ENCODE measurements around the gene HS1BP3. TPM values are rescaled to one million over a fixed set of nuclear protein-coding genes. Genes with fewer than 3 reads are reported as not detected.

The HS1BP3 gene
- polyA plus RNA-seq, 4 donors = 18.5 to 39.7 (median 23.4) TPM

GRCh38 chr2:20585359-20585709 is 65.6 kb downstream of the HS1BP3 start:
- Histone ChIP-seq H3K36me3 (ENCODE audit: control insufficient read depth in 3 of 3, insufficient read depth in 2 of 3, low read depth in 1 of 3, low read length in 3 of 3) (no peaks in the 10 kb centered on the region), H3K27ac (ENCODE audit: low read depth in 1 of 3, low read length in 2 of 3) (peak overlapping the region in 2 of 3 donors; percentile 57 to 69), H3K4me3 (ENCODE audit: low read depth in 1 of 3, low read length in 3 of 3) (no peak overlapping the region), H3K27me3 (ENCODE audit: control insufficient read depth in 3 of 3, insufficient read depth in 3 of 3, low read length in 3 of 3) (no peaks in the 10 kb centered on the region), H3K4me1 (ENCODE audit: control insufficient read depth in 3 of 3, insufficient read depth in 2 of 3, low read depth in 1 of 3, low read length in 2 of 3) (peaks cover 0 to 40% (median 0%) of the 10 kb centered on the region in 3 donors), H3K9me3 (ENCODE audit: control insufficient read depth in 2 of 2, insufficient read depth in 1 of 2, low read depth in 1 of 2, low read length in 1 of 2) (peaks cover 0 to 7% of the 10 kb centered on the region in 2 donors)
- DNase-seq = no peak
- 64 to 75% (median 73%) methylated on average over 5 of the region's 5 CpGs for WGBS, 3 donors
- no peak for FAIRE-seq

GRCh38 chr2:20584399-20585358 is 66.2 kb downstream of the HS1BP3 start:
- DNase-seq = peak; percentile 19 to 88
- Histone ChIP-seq H3K27me3 (ENCODE audit: control insufficient read depth in 3 of 3, insufficient read depth in 3 of 3, low read length in 3 of 3) (no peaks in the 10 kb centered on the region), H3K4me3 (ENCODE audit: low read depth in 1 of 3, low read length in 3 of 3) (no peak overlapping the region), H3K27ac (ENCODE audit: low read depth in 1 of 3, low read length in 2 of 3) (peak overlapping the region; percentile 6 to 69 (median 57)), H3K36me3 (ENCODE audit: control insufficient read depth in 3 of 3, insufficient read depth in 2 of 3, low read depth in 1 of 3, low read length in 3 of 3) (no peaks in the 10 kb centered on the region), H3K4me1 (ENCODE audit: control insufficient read depth in 3 of 3, insufficient read depth in 2 of 3, low read depth in 1 of 3, low read length in 2 of 3) (peaks cover 0 to 44% (median 0%) of the 10 kb centered on the region in 3 donors), H3K9me3 (ENCODE audit: control insufficient read depth in 2 of 2, insufficient read depth in 1 of 2, low read depth in 1 of 2, low read length in 1 of 2) (peaks cover 0 to 7% of the 10 kb centered on the region in 2 donors)
- FAIRE-seq = no peak
- WGBS, 3 donors = 67 to 76% (median 68%) methylated on average over 11 of the region's 11 CpGs

GRCh38 chr2:20584045-20584398 is 66.9 kb downstream of the HS1BP3 start:
- peaks cover under 1 to 51% (median 4%) of the 10 kb centered on the region in 3 donors for H3K4me1 ChIP-seq (ENCODE audit: control insufficient read depth in 3 of 3, insufficient read depth in 2 of 3, low read depth in 1 of 3, low read length in 2 of 3)
- FAIRE-seq (no peak), DNase-seq (no peak)

GRCh38 chr2:20583425-20583881 is 67.4 kb downstream of the HS1BP3 start:
- Histone ChIP-seq H3K9me3 (ENCODE audit: control insufficient read depth in 2 of 2, insufficient read depth in 1 of 2, low read depth in 1 of 2, low read length in 1 of 2) (peaks cover 0 to 7% of the 10 kb centered on the region in 2 donors), H3K4me1 (ENCODE audit: control insufficient read depth in 3 of 3, insufficient read depth in 2 of 3, low read depth in 1 of 3, low read length in 2 of 3) (peaks cover 3 to 56% (median 9%) of the 10 kb centered on the region in 3 donors), H3K27me3 (ENCODE audit: control insufficient read depth in 3 of 3, insufficient read depth in 3 of 3, low read length in 3 of 3) (no peaks in the 10 kb centered on the region), H3K36me3 (ENCODE audit: control insufficient read depth in 3 of 3, insufficient read depth in 2 of 3, low read depth in 1 of 3, low read length in 3 of 3) (no peaks in the 10 kb centered on the region), H3K27ac (ENCODE audit: low read depth in 1 of 3, low read length in 2 of 3) (peak overlapping the region in 1 of 3 donors; percentile 57), H3K4me3 (ENCODE audit: low read depth in 1 of 3, low read length in 3 of 3) (no peak overlapping the region)
- no peak for DNase-seq
- no peak for FAIRE-seq
- WGBS, 3 donors = 82 to 94% (median 89%) methylated on average over 7 of the region's 7 CpGs

More at GRCh38 chr2:20584045-20584398, 66.9 kb downstream of the HS1BP3 start:
- 86 to 89% (median 88%) methylated on average over 3 of the region's 3 CpGs for WGBS, 3 donors
- Histone ChIP-seq H3K36me3 (ENCODE audit: control insufficient read depth in 3 of 3, insufficient read depth in 2 of 3, low read depth in 1 of 3, low read length in 3 of 3) (no peaks in the 10 kb centered on the region), H3K9me3 (ENCODE audit: control insufficient read depth in 2 of 2, insufficient read depth in 1 of 2, low read depth in 1 of 2, low read length in 1 of 2) (peaks cover 0 to 7% of the 10 kb centered on the region in 2 donors), H3K27ac (ENCODE audit: low read depth in 1 of 3, low read length in 2 of 3) (peak overlapping the region in 2 of 3 donors; percentile 43 to 57), H3K4me3 (ENCODE audit: low read depth in 1 of 3, low read length in 3 of 3) (no peak overlapping the region), H3K27me3 (ENCODE audit: control insufficient read depth in 3 of 3, insufficient read depth in 3 of 3, low read length in 3 of 3) (no peaks in the 10 kb centered on the region)

- H3K27ac ChIP-seq (ENCODE audit: low read depth in 1 of 3, low read length in 2 of 3) = no peak overlapping the region
- H3K9me3 ChIP-seq (ENCODE audit: control insufficient read depth in 2 of 2, insufficient read depth in 1 of 2, low read depth in 1 of 2, low read length in 1 of 2) = peaks cover 0 to 7% of the 10 kb centered on the region in 2 donors
- H3K4me3 ChIP-seq (ENCODE audit: low read depth in 1 of 3, low read length in 3 of 3) = no peak overlapping the region
- no peak for FAIRE-seq
- DNase-seq = no peak
- peaks cover 3 to 60% (median 9%) of the 10 kb centered on the region in 3 donors for H3K4me1 ChIP-seq (ENCODE audit: control insufficient read depth in 3 of 3, insufficient read depth in 2 of 3, low read depth in 1 of 3, low read length in 2 of 3)
- H3K27me3 ChIP-seq (ENCODE audit: control insufficient read depth in 3 of 3, insufficient read depth in 3 of 3, low read length in 3 of 3) = no peaks in the 10 kb centered on the region
- H3K36me3 ChIP-seq (ENCODE audit: control insufficient read depth in 3 of 3, insufficient read depth in 2 of 3, low read depth in 1 of 3, low read length in 3 of 3) = no peaks in the 10 kb centered on the region
- 80 to 84% (median 83%) methylated on average over 5 of the region's 5 CpGs for WGBS, 3 donors
These were observed 68.2 kb downstream of the HS1BP3 start for GRCh38 chr2:20582600-20583221.

- Histone ChIP-seq H3K4me3 (ENCODE audit: low read depth in 1 of 3, low read length in 3 of 3) (no peak overlapping the region), H3K9me3 (ENCODE audit: control insufficient read depth in 2 of 2, insufficient read depth in 1 of 2, low read depth in 1 of 2, low read length in 1 of 2) (peaks cover 0 to 7% of the 10 kb centered on the region in 2 donors), H3K36me3 (ENCODE audit: control insufficient read depth in 3 of 3, insufficient read depth in 2 of 3, low read depth in 1 of 3, low read length in 3 of 3) (no peaks in the 10 kb centered on the region), H3K27ac (ENCODE audit: low read depth in 1 of 3, low read length in 2 of 3) (no peak overlapping the region), H3K27me3 (ENCODE audit: control insufficient read depth in 3 of 3, insufficient read depth in 3 of 3, low read length in 3 of 3) (no peaks in the 10 kb centered on the region), H3K4me1 (ENCODE audit: control insufficient read depth in 3 of 3, insufficient read depth in 2 of 3, low read depth in 1 of 3, low read length in 2 of 3) (peaks cover 6 to 74% (median 9%) of the 10 kb centered on the region in 3 donors)
- no peak for FAIRE-seq
- peak in 1 of 2 donors; percentile 10 for DNase-seq
- WGBS, 3 donors = 81 to 86% (median 86%) methylated on average over 4 of the region's 4 CpGs
These were observed 70.0 kb downstream of the HS1BP3 start for GRCh38 chr2:20580690-20581437.

GRCh38 chr2:20579866-20580265 is 71.0 kb downstream of the HS1BP3 start:
- DNase-seq (peak in 1 of 2 donors; percentile 39), FAIRE-seq (no peak)
- Histone ChIP-seq H3K27me3 (ENCODE audit: control insufficient read depth in 3 of 3, insufficient read depth in 3 of 3, low read length in 3 of 3) (no peaks in the 10 kb centered on the region), H3K36me3 (ENCODE audit: control insufficient read depth in 3 of 3, insufficient read depth in 2 of 3, low read depth in 1 of 3, low read length in 3 of 3) (no peaks in the 10 kb centered on the region), H3K4me1 (ENCODE audit: control insufficient read depth in 3 of 3, insufficient read depth in 2 of 3, low read depth in 1 of 3, low read length in 2 of 3) (peaks cover 6 to 64% (median 9%) of the 10 kb centered on the region in 3 donors), H3K9me3 (ENCODE audit: control insufficient read depth in 2 of 2, insufficient read depth in 1 of 2, low read depth in 1 of 2, low read length in 1 of 2) (peaks cover 0 to 7% of the 10 kb centered on the region in 2 donors), H3K27ac (ENCODE audit: low read depth in 1 of 3, low read length in 2 of 3) (peak overlapping the region; percentile 71 to 91 (median 75)), H3K4me3 (ENCODE audit: low read depth in 1 of 3, low read length in 3 of 3) (no peak overlapping the region)
- 87 to 96% (median 88%) methylated on average over 1 of the region's 1 CpG for WGBS, 3 donors

All from small intestine (tissue), 7 donors.